ENCODE measurements around the gene PLCL2.
"Not testable (repeated sequence)": the region's sequence is repeated elsewhere in the genome, so short reads cannot be mapped to it uniquely, and the experiment has no call there.

PLCL2 gene

GRCh38 chr3:17119201-17120072 is 234.7 kb downstream of the PLCL2 start:
- DNase-seq (ENCODE audit: low read depth in 3 of 3): no peak

- no peak for DNase-seq (ENCODE audit: low read depth in 3 of 3)
Measured at GRCh38 chr3:17120115-17120514, 235.4 kb downstream of the PLCL2 start.

GRCh38 chr3:17121336-17121735 is 236.6 kb downstream of the PLCL2 start:
- DNase-seq (ENCODE audit: low read depth in 3 of 3): no peak

GRCh38 chr3:17122758-17123157 is 238.0 kb downstream of the PLCL2 start:
- DNase-seq (ENCODE audit: low read depth in 3 of 3): no peak

- no peak for DNase-seq (ENCODE audit: low read depth in 3 of 3)
Measured at GRCh38 chr3:17125738-17126442, 241.1 kb downstream of the PLCL2 start.

GRCh38 chr3:17128671-17129070 is 243.9 kb downstream of the PLCL2 start:
- not testable (repeated sequence) for DNase-seq (ENCODE audit: low read depth in 3 of 3)

GRCh38 chr3:17129556-17129955 is 244.8 kb downstream of the PLCL2 start:
- DNase-seq (ENCODE audit: low read depth in 3 of 3): no peak

- DNase-seq (ENCODE audit: low read depth in 3 of 3): no peak
Measured at GRCh38 chr3:17130956-17131355, 246.2 kb downstream of the PLCL2 start.

GRCh38 chr3:17132286-17133115 is 247.7 kb downstream of the PLCL2 start:
- no peak for DNase-seq (ENCODE audit: low read depth in 3 of 3)

GRCh38 chr3:17133632-17134545 is 249.1 kb downstream of the PLCL2 start:
- no peak for DNase-seq (ENCODE audit: low read depth in 3 of 3)

GRCh38 chr3:17135696-17136095 is 250.9 kb downstream of the PLCL2 start:
- no peak for DNase-seq (ENCODE audit: low read depth in 3 of 3)

GRCh38 chr3:17136136-17136721 is 251.5 kb downstream of the PLCL2 start:
- no peak for DNase-seq (ENCODE audit: low read depth in 3 of 3)

GRCh38 chr3:17137321-17137826 is 252.6 kb downstream of the PLCL2 start:
- no peak for DNase-seq (ENCODE audit: low read depth in 3 of 3)

GRCh38 chr3:17138246-17139039 is 253.7 kb downstream of the PLCL2 start:
- DNase-seq (ENCODE audit: low read depth in 3 of 3): no peak

All from stimulated activated CD4-positive, alpha-beta T cell treated with anti-CD3 and anti-CD28 coated beads, TNF-alpha, amount 100 ng/mL, for 24 hours (primary cell).